ENCODE results near the gene EI24. TPM values are rescaled to one million over a fixed set of nuclear protein-coding genes. Genes with fewer than 3 reads are reported as not detected.

EI24 gene
- total RNA-seq, 1 donor from 2014 or later, result 63.3 TPM

DNA sequence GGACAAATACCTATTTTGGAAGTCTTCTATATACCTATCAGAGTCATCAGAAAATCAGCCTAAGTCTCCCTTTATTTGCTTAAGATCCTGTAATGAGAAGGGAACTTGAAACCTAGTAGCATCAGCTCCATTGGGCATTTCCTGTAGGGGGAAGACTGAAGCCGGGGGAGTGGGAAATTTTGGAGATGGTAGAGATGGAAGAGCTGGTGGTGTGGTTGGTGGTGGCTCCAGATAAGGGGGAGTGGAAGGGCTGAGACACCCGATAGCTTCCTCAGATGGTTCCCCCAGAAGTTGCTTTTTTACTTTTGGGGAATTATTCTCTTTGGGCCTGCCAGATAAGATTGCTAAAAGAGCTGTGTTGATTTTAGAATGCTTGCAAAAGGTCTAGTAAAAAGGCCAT lies 16.4 kb upstream of the EI24 start:
- no peak overlapping the region for H3K27ac Mint-ChIP-seq (ENCODE audit: unreplicated experiment)
- H3K36me3 Mint-ChIP-seq (ENCODE audit: unreplicated experiment), result peaks cover 33% of the 10 kb centered on the region
- peaks cover 2% of the 10 kb centered on the region for H3K27me3 Mint-ChIP-seq (ENCODE audit: unreplicated experiment)
- H3K4me3 Mint-ChIP-seq (ENCODE audit: unreplicated experiment), result no peak overlapping the region
- DNase-seq, result no peak
- peaks cover 26% of the 10 kb centered on the region for H3K9me3 Mint-ChIP-seq (ENCODE audit: unreplicated experiment)
- H3K4me1 Mint-ChIP-seq (ENCODE audit: low read depth, unreplicated experiment), result no peaks in the 10 kb centered on the region
- TF ChIP-seq, protein P1, sequence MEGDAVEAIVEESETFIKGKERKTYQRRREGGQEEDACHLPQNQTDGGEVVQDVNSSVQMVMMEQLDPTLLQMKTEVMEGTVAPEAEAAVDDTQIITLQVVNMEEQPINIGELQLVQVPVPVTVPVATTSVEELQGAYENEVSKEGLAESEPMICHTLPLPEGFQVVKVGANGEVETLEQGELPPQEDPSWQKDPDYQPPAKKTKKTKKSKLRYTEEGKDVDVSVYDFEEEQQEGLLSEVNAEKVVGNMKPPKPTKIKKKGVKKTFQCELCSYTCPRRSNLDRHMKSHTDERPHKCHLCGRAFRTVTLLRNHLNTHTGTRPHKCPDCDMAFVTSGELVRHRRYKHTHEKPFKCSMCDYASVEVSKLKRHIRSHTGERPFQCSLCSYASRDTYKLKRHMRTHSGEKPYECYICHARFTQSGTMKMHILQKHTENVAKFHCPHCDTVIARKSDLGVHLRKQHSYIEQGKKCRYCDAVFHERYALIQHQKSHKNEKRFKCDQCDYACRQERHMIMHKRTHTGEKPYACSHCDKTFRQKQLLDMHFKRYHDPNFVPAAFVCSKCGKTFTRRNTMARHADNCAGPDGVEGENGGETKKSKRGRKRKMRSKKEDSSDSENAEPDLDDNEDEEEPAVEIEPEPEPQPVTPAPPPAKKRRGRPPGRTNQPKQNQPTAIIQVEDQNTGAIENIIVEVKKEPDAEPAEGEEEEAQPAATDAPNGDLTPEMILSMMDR (IDR thresholded peaks at IDR 0.05; ENCODE audit: partially characterized antibody, unreplicated experiment), result no peak

DNA sequence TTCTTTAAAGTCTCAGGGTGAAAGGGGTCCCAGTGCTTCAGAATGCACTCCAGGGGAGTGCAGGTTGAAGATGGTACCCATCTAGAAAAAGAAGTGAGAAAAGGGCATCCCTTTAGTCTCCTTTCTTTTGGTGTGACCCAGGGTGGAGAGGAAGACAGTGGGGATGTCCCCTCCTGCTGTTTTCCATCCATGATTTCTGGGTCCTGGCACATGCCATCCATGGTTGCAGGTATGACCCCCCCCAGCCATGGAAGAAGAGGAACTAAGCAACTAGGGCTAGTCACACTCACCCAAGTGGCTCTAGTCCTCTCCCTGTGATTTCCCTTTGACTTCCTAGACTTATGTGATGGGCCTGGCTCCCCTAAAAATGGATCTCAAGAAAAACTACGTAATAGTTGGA lies 15.9 kb upstream of the EI24 start:
- DNase-seq, result no peak
- H3K9me3 Mint-ChIP-seq (ENCODE audit: unreplicated experiment), result peaks cover 26% of the 10 kb centered on the region

DNA sequence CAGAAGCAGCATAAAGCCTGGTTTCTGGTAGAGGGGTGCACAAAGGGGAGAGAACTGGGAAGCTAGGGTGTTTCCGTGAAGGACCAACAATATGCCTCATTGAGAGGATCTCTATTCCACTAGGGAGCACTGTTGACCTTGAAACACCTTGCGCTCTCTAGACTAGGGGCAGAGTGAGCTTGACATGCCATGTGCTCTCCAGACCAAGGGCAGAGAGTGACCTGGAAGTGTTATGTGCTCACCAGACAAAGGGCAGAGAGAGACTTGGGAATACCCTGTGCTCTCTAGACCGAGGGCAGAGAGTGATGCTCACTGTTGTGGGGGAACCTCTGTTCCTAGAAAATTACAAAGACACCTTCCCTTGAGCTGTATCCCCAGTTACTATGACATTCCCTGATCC lies 15.2 kb upstream of the EI24 start:
- DNase-seq, result no peak
- no peaks in the 10 kb centered on the region for H3K4me1 Mint-ChIP-seq (ENCODE audit: low read depth, unreplicated experiment)
- no peak overlapping the region for H3K27ac Mint-ChIP-seq (ENCODE audit: unreplicated experiment)
- peaks cover 33% of the 10 kb centered on the region for H3K36me3 Mint-ChIP-seq (ENCODE audit: unreplicated experiment)
- no peak overlapping the region for H3K4me3 Mint-ChIP-seq (ENCODE audit: unreplicated experiment)
- TF ChIP-seq, protein P1 (IDR thresholded peaks at IDR 0.05; ENCODE audit: partially characterized antibody, unreplicated experiment), result no peak
- H3K9me3 Mint-ChIP-seq (ENCODE audit: unreplicated experiment), result peaks cover 26% of the 10 kb centered on the region
- peaks cover 2% of the 10 kb centered on the region for H3K27me3 Mint-ChIP-seq (ENCODE audit: unreplicated experiment)

More for the DNA sequence above, 15.9 kb upstream of the EI24 start:
- Mint-ChIP-seq H3K4me3 (ENCODE audit: unreplicated experiment) (no peak overlapping the region), H3K36me3 (ENCODE audit: unreplicated experiment) (peaks cover 33% of the 10 kb centered on the region), H3K27me3 (ENCODE audit: unreplicated experiment) (peaks cover 2% of the 10 kb centered on the region), H3K27ac (ENCODE audit: unreplicated experiment) (no peak overlapping the region), H3K4me1 (ENCODE audit: low read depth, unreplicated experiment) (no peaks in the 10 kb centered on the region)
- TF ChIP-seq, protein P1 (IDR thresholded peaks at IDR 0.05; ENCODE audit: partially characterized antibody, unreplicated experiment), result no peak

DNA sequence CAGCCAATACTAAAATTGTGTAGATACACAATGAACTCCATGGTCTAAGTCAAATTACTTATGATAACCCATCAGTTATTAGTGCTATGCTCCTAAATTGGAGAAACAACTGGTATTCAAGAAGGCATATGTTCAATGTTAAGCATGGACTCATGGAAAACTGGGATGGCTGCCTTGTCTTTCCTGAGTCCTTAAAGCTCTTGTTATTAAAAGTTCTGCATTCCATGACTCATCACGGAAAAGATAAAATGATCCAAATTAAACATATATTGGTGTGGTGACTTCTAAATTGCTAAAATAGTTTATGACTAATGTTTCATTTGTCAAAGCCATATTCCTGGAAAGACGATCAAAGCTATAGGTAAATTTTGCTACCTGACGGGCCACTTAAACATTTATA lies 9.4 kb upstream of the EI24 start:
- Mint-ChIP-seq H3K36me3 (ENCODE audit: unreplicated experiment) (no peaks in the 10 kb centered on the region), H3K27ac (ENCODE audit: unreplicated experiment) (no peak overlapping the region), H3K4me1 (ENCODE audit: low read depth, unreplicated experiment) (no peaks in the 10 kb centered on the region), H3K9me3 (ENCODE audit: unreplicated experiment) (peaks cover 6% of the 10 kb centered on the region), H3K4me3 (ENCODE audit: unreplicated experiment) (no peak overlapping the region), H3K27me3 (ENCODE audit: unreplicated experiment) (no peaks in the 10 kb centered on the region)
- TF ChIP-seq, protein P1 (IDR thresholded peaks at IDR 0.05; ENCODE audit: partially characterized antibody, unreplicated experiment), result no peak
- no peak for DNase-seq

DNA sequence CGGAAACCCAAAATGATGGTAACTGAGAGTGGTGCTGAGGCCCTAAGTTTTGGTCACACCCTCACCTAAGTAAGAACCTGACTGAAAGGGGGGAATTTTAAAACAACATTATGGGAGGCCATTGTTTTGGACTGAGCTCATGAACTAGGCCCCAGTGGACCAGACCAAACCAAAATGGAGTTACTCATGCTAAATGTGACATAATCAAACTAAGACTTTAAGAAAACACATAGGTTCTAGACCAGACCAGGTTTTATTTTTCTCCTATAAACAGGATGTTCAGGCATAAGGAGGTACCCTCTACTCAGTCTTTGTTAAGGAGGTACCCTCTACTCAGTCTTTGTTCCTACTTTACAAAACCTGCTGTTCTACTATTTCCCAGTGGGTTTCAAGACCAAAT lies 7.4 kb upstream of the EI24 start:
- TF ChIP-seq, protein P1 (IDR thresholded peaks at IDR 0.05; ENCODE audit: partially characterized antibody, unreplicated experiment), result no peak
- H3K4me1 Mint-ChIP-seq (ENCODE audit: low read depth, unreplicated experiment), result no peaks in the 10 kb centered on the region
- no peak for DNase-seq
- no peak overlapping the region for H3K4me3 Mint-ChIP-seq (ENCODE audit: unreplicated experiment)
- no peaks in the 10 kb centered on the region for H3K9me3 Mint-ChIP-seq (ENCODE audit: unreplicated experiment)
- no peaks in the 10 kb centered on the region for H3K36me3 Mint-ChIP-seq (ENCODE audit: unreplicated experiment)
- no peaks in the 10 kb centered on the region for H3K27me3 Mint-ChIP-seq (ENCODE audit: unreplicated experiment)
- no peak overlapping the region for H3K27ac Mint-ChIP-seq (ENCODE audit: unreplicated experiment)
